GM12878 (cell line): Measurements from ENCODE around the gene CHMP6. TPM values are rescaled to one million over a fixed set of nuclear protein-coding genes. Genes with fewer than 3 reads are reported as not detected.
A peak's percentile ranks its signal among the peaks of the same experiment; 100 is the strongest.

ENCODE experiments used
- ATAC-seq: fragments of 200-7000 bp; cut with Tn5 transposase; 3 replicates; pipeline ENCODE4 v1.9.1; 2020; ENCODE audit warnings: mild to moderate bottlenecking, moderate library complexity
- BruUV-seq: library from RNA; stranded (reverse); fragments of 400-500 nt; replicated peaks from 2 replicates; lab custom pipeline; 2021; lab: Mats Ljungman, UMichigan
- CTCF ChIA-PET: fragments of 300-600 bp; sonication (Branson Sonifier 250); formaldehyde crosslinking; extraction: SDS; loops from one replicate; lab custom pipeline; 2021; ENCODE audit warnings: inconsistent platforms; lab: Yijun Ruan, JAX
- POLR2A ChIA-PET: fragments of 350-600 bp; formaldehyde crosslinking; extraction: SDS; loops from one replicate; lab custom pipeline; 2021; ENCODE audit warnings: inconsistent platforms; lab: Charles Lee
- RAD21 ChIA-PET: fragments of 300-600 bp; sonication (Branson Sonifier 250); formaldehyde crosslinking; loops from one replicate; lab custom pipeline; 2023; ENCODE audit warnings: antibody characterized with exemption; ENCODE audit not compliant: unreplicated experiment; lab: Charles Lee
- SMC1A ChIA-PET: fragments of 300-600 bp; sonication (Branson Sonifier 250); formaldehyde crosslinking; loops from one replicate; lab custom pipeline; 2023; ENCODE audit not compliant: unreplicated experiment, uncharacterized antibody; lab: Charles Lee
- DNase-seq: peaks from one replicate; pipeline ENCODE4 v3.0.0-alpha.2; 2011; ENCODE audit warnings: low read depth, low spot score
- FAIRE-seq: peaks from 3 replicates; lab custom pipeline; 2011; peaks lifted over from hg19 to GRCh38; lab: Jason Lieb, UNC
- H2AFZ ChIP-seq: 2 replicates; pipeline ENCODE4 v1.6.0; 2011; ENCODE audit warnings: low read depth, low read length, control low read depth; ENCODE audit not compliant: control insufficient read depth
- H3K27ac ChIP-seq: 2 replicates; pipeline ENCODE4 v1.5.1; 2011; ENCODE audit warnings: control low read depth; ENCODE audit not compliant: control insufficient read depth, insufficient read depth
- H3K27me3 ChIP-seq, 2 experiments: replicated peaks in 1 of 2; 2 replicates each; pipeline versions ENCODE4 v1.6.0 to v1.6.1; 2011; ENCODE audit warnings: low read length in 1 of 2; ENCODE audit not compliant: control insufficient read depth in 2 of 2, insufficient read depth in 2 of 2
- H3K36me3 ChIP-seq, 2 experiments: 2 replicates each; pipeline ENCODE4 v1.5.1; 2011; ENCODE audit warnings: low read length in 1 of 2; ENCODE audit not compliant: control insufficient read depth in 2 of 2, insufficient read depth in 2 of 2
- H3K4me1 ChIP-seq: 2 replicates; pipeline ENCODE4 v1.6.1; 2011; ENCODE audit warnings: mild to moderate bottlenecking, low read length, moderate library complexity, mixed read lengths; ENCODE audit not compliant: control insufficient read depth, insufficient read depth
- H3K4me2 ChIP-seq: 2 replicates; pipeline ENCODE4 v1.6.0; 2011; ENCODE audit warnings: control low read depth; ENCODE audit not compliant: control insufficient read depth, insufficient read depth
- H3K4me3 ChIP-seq: fragments of 200-600 bp; sonication (generic); 2 replicates; pipeline ENCODE4 v1.5.1; 2016
- H3K79me2 ChIP-seq: 2 replicates; pipeline ENCODE4 v1.6.0; 2011; ENCODE audit warnings: low read length; ENCODE audit not compliant: control insufficient read depth, insufficient read depth
- H3K9ac ChIP-seq: 2 replicates; pipeline ENCODE4 v1.8.0; 2011; ENCODE audit warnings: low read length, control low read depth, mixed read lengths; ENCODE audit not compliant: control insufficient read depth, insufficient read depth
- H3K9me3 ChIP-seq: replicated peaks from 3 replicates; pipeline ENCODE4 v1.5.1; 2011; ENCODE audit warnings: mild to moderate bottlenecking, low read length; ENCODE audit not compliant: control insufficient read depth, insufficient read depth
- H4K20me1 ChIP-seq: 2 replicates; pipeline ENCODE4 v1.6.0; 2011; ENCODE audit not compliant: control insufficient read depth, insufficient read depth
- CBX5 ChIP-seq: sonication (generic); IDR thresholded peaks from 2 replicates; pipeline ENCODE4 v1.6.1; 2016; ENCODE audit warnings: low read depth, moderate library complexity, mild to moderate bottlenecking, inconsistent platforms
- DPF2 ChIP-seq: fragments of 450-650 bp; IDR thresholded peaks from 2 replicates; pipeline ENCODE4 v1.6.1; 2017; ENCODE audit warnings: mild to moderate bottlenecking
- HDGF ChIP-seq: fragments of 450-650 bp; IDR thresholded peaks from 2 replicates; pipeline ENCODE4 v1.6.1; 2016; ENCODE audit warnings: antibody characterized with exemption
- JUNB ChIP-seq: IDR thresholded peaks from 2 replicates; pipeline ENCODE4 v1.6.1; 2016; ENCODE audit warnings: antibody characterized with exemption, mild to moderate bottlenecking
- NFXL1 ChIP-seq: fragments of 450-650 bp; IDR thresholded peaks from 2 replicates; pipeline ENCODE4 v1.6.1; 2017; ENCODE audit warnings: antibody characterized with exemption, mild to moderate bottlenecking, borderline replicate concordance
- NR2C1 ChIP-seq: fragments of 450-650 bp; IDR thresholded peaks from 2 replicates; pipeline ENCODE4 v1.6.1; 2017; ENCODE audit warnings: antibody characterized with exemption, mild to moderate bottlenecking, moderate library complexity
- NR2C2 ChIP-seq: IDR thresholded peaks from 2 replicates; pipeline ENCODE4 v1.6.1; 2011; ENCODE audit warnings: borderline replicate concordance, low read depth; ENCODE audit not compliant: control insufficient read depth, insufficient read length
- PRDM15 ChIP-seq: fragments of 450-650 bp; formaldehyde crosslinking; IDR thresholded peaks from 2 replicates; pipeline ENCODE4 v1.4.0; 2020; ENCODE audit warnings: mild to moderate bottlenecking, moderate library complexity
- RAD51 ChIP-seq: fragments of 450-650 bp; IDR thresholded peaks from 2 replicates; pipeline ENCODE4 v1.6.1; 2016; ENCODE audit warnings: moderate library complexity, mild to moderate bottlenecking, inconsistent platforms
- RBBP5 ChIP-seq: fragments of 200-600 bp; sonication (generic); conservative IDR thresholded peaks from 2 replicates; pipeline ENCODE4 v1.6.1; 2016
- SUZ12 ChIP-seq: fragments of 200-600 bp; sonication (generic); IDR thresholded peaks from one replicate; pipeline ENCODE4 v1.6.1; 2018; ENCODE audit warnings: antibody characterized with exemption, mild to moderate bottlenecking; ENCODE audit not compliant: unreplicated experiment
- USF1 ChIP-seq: IDR thresholded peaks from 2 replicates; pipeline ENCODE4 v1.6.1; 2011; ENCODE audit warnings: borderline replicate concordance, low read depth, mild to moderate bottlenecking, moderate library complexity, mixed read lengths, low read length; ENCODE audit not compliant: insufficient read depth; ENCODE audit errors: extremely low read length
- USF2 ChIP-seq: IDR thresholded peaks from 2 replicates; pipeline ENCODE4 v1.6.1; 2011; ENCODE audit warnings: low read depth, low read length, improper control_type of control experiment, borderline replicate concordance
- WGBS: methylation state at CpG from one replicate; pipeline ENCODE4 v1.1.6; 2016; ENCODE audit warnings: low lambda C conversion rate; ENCODE audit not compliant: insufficient replicate concordance, insufficient coverage; ENCODE audit errors: missing lambda C conversion rate; 5-methylcytosine and 5-hydroxymethylcytosine counted together
- in situ Hi-C: fragments of 300-500 bp; cut with MboI; formaldehyde crosslinking; loops from 9 replicates; pipeline ENCODE4 v1.14.3; 2018; ENCODE audit warnings: mixed read lengths
- intact Hi-C: fragments of 100-400 bp; cut with micrococcal nuclease; formaldehyde crosslinking; loops from one replicate; pipeline ENCODE4 v1.14.2; 2022; ENCODE audit not compliant: unreplicated experiment
- polyA plus RNA-seq, 11 experiments: library from polyadenylated mRNA; depleted of rRNA in 4 of 11; unstranded in 6 of 11; stranded (reverse) in 5 of 11; fragments of >200 nt; fragmentation: Nextera tagmentation in 4 of 11; fragmentation: Illumina TruSeq in 1 of 11; extraction: Ambion mirVana in 4 of 11; extraction: Trizol in 1 of 11; gene quantifications; 1 replicate in 1 of 11; 2 replicates in 10 of 11; pipeline versions ENCODE4 v1.2.1 to v1.2.3, GENCODE V29; 2011 to 2016; ENCODE audit warnings: inconsistent platforms in 2 of 11, missing spikeins in 2 of 11, low read depth in 1 of 11
- total RNA-seq, 4 experiments: library from RNA; depleted of rRNA in 3 of 4; stranded (reverse); fragments of >200 nt in 3 of 4; fragmentation: Illumina TruSeq in 1 of 4; extraction: Trizol in 1 of 4; gene quantifications; 2 replicates each; pipeline versions ENCODE4 v1.2.1 to v1.2.3, GENCODE V29; 2013 to 2021

The CHMP6 gene
- total and polyA plus RNA-seq, 10 of the 15 experiments (the other 5 are each of a cell fraction or from before 2014, with no cell fraction given), result 0.21 to 37.9 (median 14.7) TPM

- Histone ChIP-seq H3K9me3 (no peaks in the 10 kb centered on the region), H3K4me2 (no peak overlapping the region), H3K27ac (no peak overlapping the region), H3K79me2 (no peaks in the 10 kb centered on the region), H3K36me3 (no peaks in the 10 kb centered on the region), H2AFZ (no peak overlapping the region), H3K4me3 (no peak overlapping the region), H3K27me3 (no peaks in the 10 kb centered on the region), H3K4me1 (no peaks in the 10 kb centered on the region), H4K20me1 (no peaks in the 10 kb centered on the region), H3K9ac (no peak overlapping the region)
- POLR2A ChIA-PET, result interaction anchor here (0.6 kb wide), 1 partner anchor 756 kb away, joined by 3 read pairs; no protein-coding TSS in a partner anchor
- TF ChIP-seq DPF2, result no peak
- no peak for TF ChIP-seq JUNB
- no peak for TF ChIP-seq NFXL1
- TF ChIP-seq PRDM15, result no peak
- TF ChIP-seq RBBP5, result no peak
- no peak for TF ChIP-seq HDGF
- no peak for TF ChIP-seq NR2C1
- no peak for TF ChIP-seq RAD51
- no peak for TF ChIP-seq CBX5
- TF ChIP-seq NR2C2, result no peak
- TF ChIP-seq USF1, result no peak
- TF ChIP-seq USF2, result no peak
- no peak for TF ChIP-seq SUZ12
- SMC1A ChIA-PET, result interaction anchor here (1.1 kb wide), 1 partner anchor 14 kb away, joined by 3 read pairs; no protein-coding TSS in a partner anchor
- no peak for DNase-seq
- in situ Hi-C loops (no loop called here), intact Hi-C loops (no loop called here)
- CTCF ChIA-PET, result interaction anchor here (0.6 kb wide), 1 partner anchor 90 kb away, joined by 4 read pairs; no protein-coding TSS in a partner anchor
- TSS peak; percentile 53 for BruUV-seq
- RAD21 ChIA-PET, result no interaction called here
- FAIRE-seq, result peak; percentile 54
- no peak for ATAC-seq
- 83% methylated on average over 16 of the region's 16 CpGs for WGBS
Measured at GRCh38 chr17:80955671-80956280, 35.9 kb upstream of the CHMP6 start.
